Caki2 (cell line): Measurements from ENCODE around the gene MYL10. TPM values are rescaled to one million over a fixed set of nuclear protein-coding genes. Genes with fewer than 3 reads are reported as not detected.

Experiments used
- total RNA-seq: library from RNA; depleted of rRNA; stranded (reverse); fragments of >200 nt; shearing (Covaris generic); gene quantifications from 2 replicates; pipeline ENCODE4 v1.2.3, GENCODE V29; 2014; ENCODE audit warnings: low replicate concordance; rRNA removed

MYL10 gene
- total RNA-seq, 1 experiment from 2014 or later, result not detected

Other genes starting within 250 kb of the MYL10 start
- gene CUX1, start 188.3 kb upstream of the MYL10 start, total RNA-seq, result 37.4 and 38.8 TPM in 2 replicates